ENCODE measurements around the gene SNAP47. TPM values are rescaled to one million over a fixed set of nuclear protein-coding genes. Genes with fewer than 3 reads are reported as not detected.

SNAP47 gene
- total RNA-seq, 2 donors from 2014 or later: 51.6 to 74.7 TPM

GRCh38 chr1:227779685-227780084, 44.5 kb downstream of the SNAP47 start:
- Histone ChIP-seq H3K27me3 (replicated peaks; ENCODE audit: insufficient read depth) (no peaks in the 10 kb centered on the region), H3K9me3 (no peaks in the 10 kb centered on the region), H3K4me1 (replicated peaks) (no peaks in the 10 kb centered on the region), H3K4me3 (no peak overlapping the region), H3K27ac (no peak overlapping the region), H3K36me3 (no peaks in the 10 kb centered on the region)
- 91% methylated on average over 7 of the region's 7 CpGs for WGBS
- DNase-seq (ENCODE audit: low spot score): no peak
- no peak for TF ChIP-seq POLR2A (IDR thresholded peaks at IDR 0.05)
- intact Hi-C loops (cut with DNase I): no loop called here

GRCh38 chr1:227780101-227781044, 45.1 kb downstream of the SNAP47 start:
- Histone ChIP-seq H3K27me3 (replicated peaks; ENCODE audit: insufficient read depth) (no peaks in the 10 kb centered on the region), H3K4me3 (no peak overlapping the region), H3K36me3 (no peaks in the 10 kb centered on the region), H3K9me3 (no peaks in the 10 kb centered on the region), H3K4me1 (replicated peaks) (no peaks in the 10 kb centered on the region), H3K27ac (no peak overlapping the region)
- intact Hi-C loops (cut with DNase I): no loop called here
- TF ChIP-seq POLR2A (IDR thresholded peaks at IDR 0.05) (no peak), POLR2AphosphoS5 (IDR thresholded peaks at IDR 0.05) (no peak), CTCF (IDR thresholded peaks at IDR 0.05) (no peak)
- DNase-seq (ENCODE audit: low spot score): no peak
- 86% methylated on average over 23 of the region's 23 CpGs for WGBS

GRCh38 chr1:227781314-227781930, 46.2 kb downstream of the SNAP47 start:
- Histone ChIP-seq H3K27me3 (replicated peaks; ENCODE audit: insufficient read depth) (no peaks in the 10 kb centered on the region), H3K36me3 (no peaks in the 10 kb centered on the region), H3K4me1 (replicated peaks) (peaks cover 2% of the 10 kb centered on the region), H3K4me3 (no peak overlapping the region), H3K9me3 (no peaks in the 10 kb centered on the region), H3K27ac (no peak overlapping the region)
- no peak for TF ChIP-seq POLR2A (IDR thresholded peaks at IDR 0.05)
- no peak for TF ChIP-seq CTCF (IDR thresholded peaks at IDR 0.05)
- no peak for TF ChIP-seq POLR2AphosphoS5 (IDR thresholded peaks at IDR 0.05)
- DNase-seq (ENCODE audit: low spot score): no peak
- intact Hi-C loops (cut with DNase I): no loop called here
- WGBS: 94% methylated on average over 14 of the region's 15 CpGs

GRCh38 chr1:227782226-227782625, 47.0 kb downstream of the SNAP47 start:
- Histone ChIP-seq H3K27me3 (replicated peaks; ENCODE audit: insufficient read depth) (no peaks in the 10 kb centered on the region), H3K9me3 (no peaks in the 10 kb centered on the region), H3K4me1 (replicated peaks) (peaks cover 9% of the 10 kb centered on the region), H3K4me3 (no peak overlapping the region), H3K36me3 (no peaks in the 10 kb centered on the region), H3K27ac (no peak overlapping the region)
- TF ChIP-seq POLR2A (IDR thresholded peaks at IDR 0.05) (no peak), CTCF (IDR thresholded peaks at IDR 0.05) (no peak), POLR2AphosphoS5 (IDR thresholded peaks at IDR 0.05) (no peak)
- no peak for DNase-seq (ENCODE audit: low spot score)
- intact Hi-C loops (cut with DNase I): no loop called here
- 78% methylated on average over 4 of the region's 4 CpGs for WGBS

GRCh38 chr1:227785094-227785804, 50.0 kb downstream of the SNAP47 start:
- TF ChIP-seq CTCF (IDR thresholded peaks at IDR 0.05): no peak
- TF ChIP-seq POLR2A (IDR thresholded peaks at IDR 0.05): no peak
- TF ChIP-seq POLR2AphosphoS5 (IDR thresholded peaks at IDR 0.05): no peak
- H3K4me3 ChIP-seq: no peak overlapping the region
- no peaks in the 10 kb centered on the region for H3K36me3 ChIP-seq
- H3K9me3 ChIP-seq: no peaks in the 10 kb centered on the region
- 94% methylated on average over 13 of the region's 13 CpGs for WGBS
- no peak overlapping the region for H3K27ac ChIP-seq
- intact Hi-C loops (cut with DNase I): loop anchor here (5.0 kb wide), 1 partner anchor 102 kb away; no protein-coding TSS in a partner anchor
- H3K4me1 ChIP-seq (replicated peaks): peaks cover 11% of the 10 kb centered on the region
- H3K27me3 ChIP-seq (replicated peaks; ENCODE audit: insufficient read depth): no peaks in the 10 kb centered on the region
- no peak for DNase-seq (ENCODE audit: low spot score)

All from prostate gland (tissue), 2 donors.